HuH-7.5 (cell line): ENCODE measurements around the gene POTEI.
"Not testable (repeated sequence)": the region's sequence is repeated elsewhere in the genome, so short reads cannot be mapped to it uniquely, and the experiment has no call there.

ENCODE experiments used
- DNase-seq: peaks from one replicate; pipeline ENCODE4 v3.0.0; 2011; ENCODE audit warnings: low spot score

The POTEI gene

DNA sequence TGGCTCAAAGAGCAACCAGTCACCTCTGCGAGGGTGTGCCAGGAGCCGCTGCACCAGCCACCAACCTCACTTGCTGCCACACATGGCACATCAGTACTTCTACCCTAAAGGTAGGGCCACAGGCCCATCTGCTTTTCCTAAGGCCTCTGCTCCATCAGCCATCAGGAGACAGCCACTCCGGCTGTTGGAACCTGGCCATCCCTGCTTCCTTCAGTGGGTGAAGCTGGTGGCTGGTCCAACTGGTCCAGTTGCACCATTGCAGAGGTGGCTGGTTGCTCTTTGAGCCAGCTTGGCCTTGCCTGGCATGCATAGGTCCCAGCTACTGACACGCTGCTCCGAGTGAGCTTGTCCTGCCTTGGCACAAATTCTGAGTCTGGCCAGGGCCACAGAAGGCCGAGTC, 53.7 kb downstream of the POTEI start:
- DNase-seq, result not testable (repeated sequence)

DNA sequence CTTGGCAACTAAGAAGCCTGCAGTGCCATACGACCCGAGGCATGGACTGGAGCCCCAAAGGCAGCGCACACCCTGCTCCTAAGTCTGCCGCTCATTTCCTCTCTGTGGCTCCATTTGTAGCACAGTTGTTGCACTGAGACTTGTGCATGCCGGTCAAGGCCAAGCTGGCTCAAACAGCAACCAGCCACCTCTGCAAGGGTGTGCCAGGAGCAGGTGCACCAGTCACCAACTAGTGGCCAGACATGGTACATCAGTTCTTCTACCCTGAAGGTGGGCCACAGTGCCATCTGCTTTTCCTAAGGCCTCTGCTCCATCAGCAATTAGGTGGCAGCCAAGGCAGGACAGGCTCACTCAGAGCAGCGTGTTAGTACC, 54.4 kb downstream of the POTEI start:
- DNase-seq, result not testable (repeated sequence)

DNA sequence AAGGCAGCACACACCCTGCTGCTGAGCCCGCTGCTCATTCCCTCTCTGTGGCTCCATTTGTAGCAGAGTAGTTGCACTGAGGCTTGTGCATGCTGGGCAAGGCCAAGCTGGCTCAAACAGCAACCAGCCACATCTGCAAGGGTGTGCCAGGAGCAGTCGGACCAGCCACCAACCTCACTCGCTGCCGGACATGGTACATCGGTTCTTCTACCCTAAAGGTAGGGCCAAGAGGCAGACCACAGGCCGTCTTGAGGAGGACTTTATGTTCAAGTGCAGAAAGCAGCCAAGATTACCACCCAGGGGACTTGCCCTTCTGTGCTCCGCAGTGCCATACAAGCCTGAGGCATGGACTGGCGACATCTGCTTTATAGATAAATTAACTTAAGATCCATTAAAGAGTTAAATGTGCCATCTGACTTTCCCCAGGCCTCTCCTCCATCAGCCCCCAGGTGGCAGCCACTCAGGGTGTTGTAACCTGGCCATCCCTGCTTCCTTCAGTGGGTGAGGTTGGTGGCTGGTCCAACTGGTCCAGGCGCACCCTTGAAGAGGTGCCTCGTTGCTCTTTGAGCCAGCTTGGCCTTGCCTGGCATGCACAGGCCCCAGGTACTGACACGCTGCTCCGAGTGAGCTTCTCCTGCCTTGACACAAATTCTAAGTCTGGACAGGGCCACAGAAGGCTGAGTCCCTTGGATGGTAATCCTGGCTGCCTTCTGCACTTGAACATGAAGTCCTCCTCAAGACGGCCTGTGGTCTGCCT, 55.0 kb downstream of the POTEI start:
- DNase-seq, result not testable (repeated sequence)

DNA sequence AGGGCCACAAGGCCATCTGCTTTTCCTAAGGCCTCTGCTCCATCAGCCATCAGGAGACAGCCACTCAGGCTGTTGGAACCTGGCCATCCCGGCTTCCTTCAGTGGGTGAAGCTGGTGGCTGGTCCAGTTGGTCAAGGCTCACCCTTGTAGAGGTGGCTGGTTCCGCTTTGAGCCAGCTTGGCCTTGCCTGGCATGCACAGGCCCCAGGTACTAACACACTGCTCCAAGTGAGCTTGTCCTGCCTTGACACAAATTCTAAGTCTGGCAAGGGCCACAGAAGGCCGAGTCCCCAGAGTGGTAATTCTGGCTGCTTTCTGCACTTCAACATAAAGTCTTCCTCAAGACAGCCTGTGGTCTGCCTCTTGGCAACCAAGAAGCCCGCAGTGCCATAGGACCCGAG, 56.2 kb downstream of the POTEI start:
- not testable (repeated sequence) for DNase-seq

DNA sequence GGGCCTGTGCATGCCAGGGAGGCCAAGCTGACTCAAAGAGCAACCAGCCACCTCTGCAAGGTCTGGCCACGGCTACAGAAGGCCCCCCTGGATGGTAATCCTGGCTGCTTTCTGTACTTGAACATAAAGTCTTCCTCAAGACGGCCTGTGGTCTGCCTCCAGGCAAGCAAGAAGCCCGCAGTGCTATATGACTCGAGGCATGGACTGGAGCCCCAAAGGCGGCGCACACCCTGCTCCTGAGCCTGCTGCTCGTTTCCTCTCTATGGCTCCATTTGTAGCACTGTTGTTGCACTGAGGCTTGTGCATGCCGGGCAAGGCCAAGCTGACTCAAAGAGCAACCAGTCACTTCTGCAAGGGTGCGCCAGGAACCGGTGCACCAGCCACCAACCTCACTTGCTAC, 57.3 kb downstream of the POTEI start:
- not testable (repeated sequence) for DNase-seq

DNA sequence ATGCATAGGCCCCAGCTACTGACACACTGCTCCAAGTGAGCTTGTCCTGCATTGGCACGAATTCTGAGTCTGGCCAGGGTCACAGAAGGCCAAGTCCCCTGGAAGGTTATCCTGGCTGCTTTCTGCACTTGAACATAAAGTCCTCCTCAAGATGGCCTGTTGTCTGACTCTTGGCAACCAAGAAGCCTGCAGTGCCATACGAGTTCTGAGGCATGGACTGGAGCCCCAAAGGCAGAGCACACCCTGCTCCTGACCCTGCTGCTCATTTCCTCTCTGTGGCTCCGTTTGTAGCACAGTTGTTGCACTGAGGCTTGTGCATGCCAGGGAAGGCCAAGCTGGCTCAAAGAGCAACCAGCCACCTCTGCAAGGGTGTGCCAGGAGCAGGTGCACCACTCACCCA, 57.9 kb downstream of the POTEI start:
- DNase-seq, result not testable (repeated sequence)

DNA sequence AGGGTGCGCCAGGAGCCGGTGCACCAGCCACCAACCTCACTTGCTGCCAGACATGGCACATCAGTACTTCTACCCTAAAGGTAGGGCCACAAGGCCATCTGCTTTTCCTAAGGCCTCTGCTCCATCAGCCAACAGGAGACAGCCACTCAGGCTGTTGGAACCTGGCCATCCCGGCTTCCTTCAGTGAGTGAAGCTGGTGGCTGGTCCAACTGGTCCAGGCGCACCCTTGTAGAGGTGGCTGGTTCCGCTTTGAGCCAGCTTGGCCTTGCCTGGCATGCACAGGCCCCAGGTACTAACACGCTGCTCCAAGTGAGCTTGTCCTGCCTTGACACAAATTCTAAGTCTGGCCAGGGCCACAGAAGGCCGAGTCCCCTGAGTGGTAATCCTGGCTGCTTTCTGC, 58.8 kb downstream of the POTEI start:
- DNase-seq, result not testable (repeated sequence)

DNA sequence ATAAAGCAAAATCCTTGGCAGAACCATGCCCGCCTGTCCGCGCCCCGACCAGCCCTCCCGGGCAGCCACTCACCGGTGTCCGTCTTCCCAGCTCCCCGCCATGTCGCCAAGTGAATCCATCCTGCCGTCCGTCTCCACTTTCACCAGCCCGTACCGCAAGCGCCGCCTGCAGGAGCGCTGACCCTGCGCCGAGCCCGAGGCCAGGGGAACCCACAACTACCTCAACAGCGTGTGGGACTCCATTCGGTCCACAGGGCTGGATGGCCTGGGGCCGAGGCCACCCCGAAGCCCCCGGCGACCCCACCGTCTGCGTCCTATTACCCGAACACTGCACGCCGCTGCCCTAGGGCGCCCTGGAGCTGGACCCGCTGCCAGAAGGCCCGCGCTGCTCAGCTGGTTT, 81.5 kb downstream of the POTEI start:
- not testable (repeated sequence) for DNase-seq

DNA sequence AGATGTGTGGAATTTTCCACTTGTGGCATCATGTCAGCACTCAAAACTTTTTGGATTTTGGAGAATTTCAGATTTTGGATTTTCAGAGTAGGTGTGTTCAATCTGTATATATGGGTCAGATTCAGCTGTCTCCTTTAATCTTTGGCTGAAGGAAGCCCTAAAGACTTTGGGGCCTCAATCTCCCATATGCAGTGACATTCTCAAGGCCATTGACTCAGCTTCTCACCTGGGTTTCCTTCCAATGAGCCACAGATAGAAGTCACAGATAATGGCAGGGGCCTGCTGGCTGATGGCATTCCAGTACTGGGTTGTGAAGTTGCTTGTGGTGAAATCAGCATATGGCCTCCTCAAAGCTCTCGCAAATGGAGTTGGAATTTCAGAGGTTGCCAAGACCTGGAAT, 90.3 kb downstream of the POTEI start:
- not testable (repeated sequence) for DNase-seq

DNA sequence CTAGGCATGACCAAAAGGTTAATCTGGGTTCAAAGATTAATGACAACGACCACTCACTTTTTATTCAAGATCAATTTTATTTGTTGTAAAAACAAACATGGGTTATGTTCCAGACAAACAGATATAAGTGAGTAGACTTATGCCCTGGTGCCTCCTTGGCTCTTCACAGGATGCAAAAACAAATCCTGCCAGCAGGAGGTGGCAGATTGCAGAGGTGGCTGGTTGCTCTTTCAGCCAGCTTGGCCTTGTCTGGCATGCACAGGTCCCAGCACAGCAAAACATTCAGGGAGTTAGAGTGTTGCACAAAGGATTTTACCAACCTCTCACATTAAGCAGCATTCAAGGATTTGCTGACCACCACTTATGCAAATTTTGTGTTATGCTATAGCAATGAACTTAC, 92.4 kb downstream of the POTEI start:
- DNase-seq, result not testable (repeated sequence)
